HUES64 (cell line): ENCODE data around the gene EPHB2.
"Not testable (repeated sequence)": the region's sequence is repeated elsewhere in the genome, so short reads cannot be mapped to it uniquely, and the experiment has no call there.

Experiments used
- H3K27ac ChIP-seq: 2 replicates; pipeline ENCODE4 v1.7.0; 2013; ENCODE audit warnings: low read depth, low read length, inconsistent platforms
- H3K27me3 ChIP-seq: 2 replicates; pipeline ENCODE4 v1.6.1; 2013; ENCODE audit warnings: mild to moderate bottlenecking, low read length; ENCODE audit not compliant: insufficient read depth
- H3K36me3 ChIP-seq: 2 replicates; pipeline ENCODE4 v1.6.1; 2013; ENCODE audit warnings: mild to moderate bottlenecking, low read length; ENCODE audit not compliant: insufficient read depth
- H3K4me1 ChIP-seq: 2 replicates; pipeline ENCODE4 v1.6.1; 2013; ENCODE audit warnings: mild to moderate bottlenecking, low read length, moderate library complexity; ENCODE audit not compliant: insufficient read depth
- H3K4me3 ChIP-seq: 2 replicates; pipeline ENCODE4 v1.5.1; 2013; ENCODE audit warnings: mild to moderate bottlenecking, low read length, moderate library complexity
- H3K9ac ChIP-seq: 2 replicates; pipeline ENCODE4 v1.6.1; 2013; ENCODE audit warnings: mild to moderate bottlenecking, low read depth, low read length
- H3K9me3 ChIP-seq: 2 replicates; pipeline ENCODE4 v1.6.1; 2013; ENCODE audit warnings: low read depth, low read length; ENCODE audit not compliant: insufficient read depth
- WGBS: fragments of 150-250, 120-280 bp; methylation state at CpG from one replicate; pipeline ENCODE4 v1.1.7; 2013; ENCODE audit warnings: missing lambda C conversion rate; 5-methylcytosine and 5-hydroxymethylcytosine counted together

Gene EPHB2

DNA sequence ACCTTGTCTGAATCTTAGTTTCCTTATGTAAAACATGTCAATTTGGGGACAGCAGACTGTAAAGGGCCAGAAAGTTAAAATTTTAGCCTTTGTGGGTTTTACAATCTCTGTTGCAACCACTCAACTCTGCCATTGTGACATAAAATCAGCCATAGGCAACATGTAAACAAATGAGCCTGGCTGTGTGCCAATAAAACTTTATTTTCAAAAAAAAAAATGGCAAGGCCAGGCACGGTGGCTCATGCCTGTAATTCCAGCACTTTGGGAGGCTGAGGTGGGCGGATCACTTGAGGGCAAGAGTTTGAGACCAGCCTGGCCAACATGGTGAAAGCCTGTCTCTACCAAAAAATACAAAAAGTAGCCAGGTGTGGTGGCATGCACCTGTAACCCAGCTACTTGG is 123.8 kb downstream of the EPHB2 start:
- not testable (repeated sequence) for H3K4me3 ChIP-seq, H3K36me3 ChIP-seq, H3K9me3 ChIP-seq, H3K4me1 ChIP-seq, H3K9ac ChIP-seq, H3K27me3 ChIP-seq, H3K27ac ChIP-seq
- 85% methylated on average over 2 of the region's 2 CpGs for WGBS

DNA sequence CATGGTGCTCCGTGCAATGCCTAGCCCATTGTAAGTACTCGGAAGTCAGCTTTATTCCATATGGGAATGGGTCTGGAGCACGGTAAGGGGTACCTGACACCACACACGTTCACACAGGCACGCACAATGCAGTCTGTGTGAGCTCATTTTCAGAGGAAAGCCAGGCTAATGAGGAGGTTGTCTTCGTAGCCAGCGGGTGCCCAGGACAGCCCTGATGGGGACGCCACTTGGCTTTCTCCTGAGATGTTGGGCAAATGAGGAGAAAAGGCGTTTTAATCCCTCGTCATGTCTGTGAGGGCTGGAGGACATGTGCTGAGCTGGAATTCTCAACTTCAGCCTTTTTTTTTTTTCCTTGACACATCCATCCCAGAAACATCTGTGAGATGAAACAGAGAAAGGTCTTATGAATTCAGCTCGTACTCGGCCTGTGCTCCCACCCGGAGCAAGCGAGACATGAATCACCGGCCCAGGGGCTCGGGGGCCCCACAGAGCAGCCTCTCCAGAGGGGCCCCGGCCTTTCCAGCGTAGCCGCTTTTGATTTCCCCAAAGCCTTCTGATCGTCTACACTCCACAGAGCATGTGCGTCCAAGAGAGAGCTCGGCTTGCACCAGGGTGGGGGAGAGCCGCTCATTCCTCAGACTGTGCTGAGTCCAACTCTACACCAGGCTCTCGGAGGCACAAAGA is 125.1 kb downstream of the EPHB2 start:
- Histone ChIP-seq H3K4me1 (peaks cover 9% of the 10 kb centered on the region; the same call in 1 of the 2 replicates), H3K36me3 (no peaks in the 10 kb centered on the region), H3K9me3 (no peaks in the 10 kb centered on the region), H3K27ac (no peak overlapping the region), H3K9ac (no peak overlapping the region), H3K27me3 (no peaks in the 10 kb centered on the region), H3K4me3 (no peak overlapping the region)
- 94% methylated on average over 24 of the region's 24 CpGs for WGBS

DNA sequence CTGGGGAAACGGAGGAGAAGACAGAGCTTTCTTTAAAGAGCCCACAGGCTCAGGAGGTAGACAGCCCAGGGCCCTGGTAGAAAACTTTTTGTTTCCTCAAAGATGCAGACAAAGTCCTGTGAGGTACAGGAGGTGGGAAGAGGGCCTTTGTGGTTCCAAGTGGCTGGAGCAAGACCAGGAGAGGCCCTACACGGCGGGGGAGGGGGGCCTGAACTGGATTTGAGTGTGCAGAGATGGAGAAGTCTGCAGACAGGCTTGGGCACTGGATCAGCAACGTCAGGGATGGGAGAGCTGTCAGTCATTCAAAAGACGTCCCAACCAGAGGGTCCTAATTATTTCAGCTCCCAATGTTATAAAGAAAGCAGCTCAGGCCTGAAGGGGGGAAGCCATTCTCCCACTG is 126.2 kb downstream of the EPHB2 start:
- H3K9me3 ChIP-seq, result no peaks in the 10 kb centered on the region
- H3K27ac ChIP-seq, result no peak overlapping the region
- no peak overlapping the region for H3K9ac ChIP-seq
- no peaks in the 10 kb centered on the region for H3K27me3 ChIP-seq
- no peaks in the 10 kb centered on the region for H3K36me3 ChIP-seq
- 85% methylated on average over 5 of the region's 5 CpGs for WGBS
- peaks cover 9% of the 10 kb centered on the region; the same call in 1 of the 2 replicates for H3K4me1 ChIP-seq
- no peak overlapping the region for H3K4me3 ChIP-seq

DNA sequence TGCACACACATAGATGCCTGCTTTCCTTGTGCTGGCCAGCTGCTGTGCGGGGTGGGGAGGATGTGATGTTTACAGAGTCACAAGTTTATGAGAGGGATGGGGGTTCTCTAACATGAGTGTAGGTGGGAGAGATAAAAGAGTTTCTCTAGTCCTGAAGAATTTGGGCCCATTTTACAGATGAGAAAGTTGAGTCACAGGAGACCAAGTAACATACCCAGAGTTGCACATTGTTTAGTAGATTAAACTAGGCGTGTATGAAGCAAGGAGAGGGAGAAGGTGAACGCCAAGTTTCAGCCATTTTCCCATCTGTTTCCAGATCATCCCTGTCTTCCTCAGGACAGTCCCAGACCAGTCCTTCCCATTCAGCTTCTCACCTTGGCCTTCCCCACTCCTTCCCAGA is 126.7 kb downstream of the EPHB2 start:
- WGBS, result 93% methylated on average over 3 of the region's 3 CpGs
- Histone ChIP-seq H3K4me3 (no peak overlapping the region), H3K36me3 (no peaks in the 10 kb centered on the region), H3K4me1 (peaks cover 9% of the 10 kb centered on the region; the same call in 1 of the 2 replicates), H3K9ac (no peak overlapping the region), H3K27me3 (no peaks in the 10 kb centered on the region), H3K9me3 (no peaks in the 10 kb centered on the region), H3K27ac (no peak overlapping the region)

DNA sequence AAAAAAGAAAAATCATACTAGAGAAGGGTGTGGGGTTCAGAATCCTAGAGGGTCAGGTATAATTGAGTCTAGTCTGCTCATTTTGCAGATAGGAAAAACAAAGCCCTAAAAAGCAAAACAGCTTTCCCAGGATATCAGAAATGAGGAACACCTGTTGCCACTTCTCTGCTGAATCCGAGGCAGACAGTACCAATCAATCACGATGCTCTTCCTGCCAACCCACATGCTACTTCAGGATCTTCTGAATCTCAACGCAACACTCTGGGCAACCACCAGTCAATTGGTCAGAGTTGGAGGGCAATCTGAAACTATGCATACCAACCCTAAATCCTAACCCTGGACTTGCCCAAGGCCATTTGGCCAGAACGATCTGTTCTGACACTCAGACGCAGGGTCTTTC is 128.3 kb downstream of the EPHB2 start:
- Histone ChIP-seq H3K4me1 (peaks cover 9% of the 10 kb centered on the region; the same call in 1 of the 2 replicates), H3K9me3 (no peaks in the 10 kb centered on the region), H3K27me3 (no peaks in the 10 kb centered on the region), H3K9ac (no peak overlapping the region), H3K4me3 (no peak overlapping the region), H3K36me3 (no peaks in the 10 kb centered on the region), H3K27ac (no peak overlapping the region)
- 85% methylated on average over 5 of the region's 5 CpGs for WGBS

DNA sequence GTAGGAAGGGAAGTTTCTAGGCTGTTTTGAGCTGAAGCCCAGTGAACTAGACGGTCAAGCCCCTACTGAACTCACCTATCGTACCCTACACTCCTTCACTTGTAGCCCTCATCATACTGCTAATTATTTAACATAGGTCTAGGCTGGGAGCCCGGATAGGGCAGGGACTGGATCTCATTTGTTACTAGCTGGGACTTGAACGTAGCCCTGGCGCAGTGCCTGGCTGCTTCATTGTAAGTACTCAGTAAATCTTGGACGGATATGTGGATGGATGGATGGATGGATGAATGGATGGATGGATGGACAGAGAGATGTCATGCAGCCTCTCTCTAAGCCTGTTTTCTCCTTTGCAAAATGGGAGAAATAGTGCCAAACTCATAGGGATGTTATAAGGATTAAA is 129.2 kb downstream of the EPHB2 start:
- no peaks in the 10 kb centered on the region for H3K9me3 ChIP-seq
- 94% methylated on average over 6 of the region's 6 CpGs for WGBS

DNA sequence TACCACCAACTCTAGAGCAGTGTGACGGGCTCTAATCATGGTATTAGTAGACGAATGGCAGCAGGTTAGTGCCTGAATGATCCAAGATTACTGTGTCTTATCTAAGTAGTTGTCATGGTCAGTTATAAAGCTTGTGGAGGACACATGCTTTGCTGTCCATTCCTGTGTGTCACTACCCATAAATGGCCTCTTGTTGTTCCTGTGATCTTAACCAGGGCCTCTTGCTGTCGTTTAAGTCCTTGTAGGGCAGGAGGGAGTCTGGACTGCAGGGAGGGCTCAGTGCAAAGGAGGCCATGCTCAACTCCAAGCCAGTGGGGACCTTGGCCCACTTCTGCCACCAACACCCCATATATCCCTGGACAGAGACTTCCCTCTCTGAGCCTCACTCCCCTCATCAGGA is 130.5 kb downstream of the EPHB2 start:
- WGBS, result 95% methylated on average over 3 of the region's 3 CpGs
- H3K9me3 ChIP-seq, result no peaks in the 10 kb centered on the region
- H3K4me3 ChIP-seq, result no peak overlapping the region
- no peak overlapping the region for H3K27ac ChIP-seq
- no peak overlapping the region for H3K9ac ChIP-seq
- H3K36me3 ChIP-seq, result no peaks in the 10 kb centered on the region
- peaks cover 5% of the 10 kb centered on the region; the same call in 1 of the 2 replicates for H3K4me1 ChIP-seq
- no peaks in the 10 kb centered on the region for H3K27me3 ChIP-seq

More for the DNA sequence above, 129.2 kb downstream of the EPHB2 start:
- H3K36me3 ChIP-seq, result no peaks in the 10 kb centered on the region
- H3K4me1 ChIP-seq, result peaks cover 9% of the 10 kb centered on the region; the same call in 1 of the 2 replicates
- H3K27me3 ChIP-seq, result no peaks in the 10 kb centered on the region
- H3K27ac ChIP-seq, result no peak overlapping the region
- H3K9ac ChIP-seq, result no peak overlapping the region
- H3K4me3 ChIP-seq, result no peak overlapping the region

DNA sequence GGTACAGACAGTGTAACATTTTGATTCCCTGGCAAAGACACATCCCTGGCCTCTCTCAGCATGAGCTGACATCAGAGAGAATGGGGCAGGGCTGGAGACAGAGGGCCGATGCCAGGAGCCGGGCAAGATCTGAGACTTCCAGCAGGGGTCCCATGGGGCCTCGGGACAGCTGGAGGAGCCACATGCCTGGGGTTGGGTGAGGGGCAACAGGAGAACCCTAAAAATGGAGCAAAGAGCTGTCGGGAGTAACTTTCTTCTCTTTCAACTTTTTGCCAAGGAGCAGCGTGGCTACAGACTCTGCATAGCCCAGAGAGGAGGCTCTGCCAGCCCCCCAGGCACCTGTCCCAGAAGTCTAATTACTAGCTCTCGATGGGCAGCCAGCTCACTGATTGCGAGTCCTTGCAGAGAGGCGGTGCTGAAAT is 131.2 kb downstream of the EPHB2 start:
- Histone ChIP-seq H3K4me3 (no peak overlapping the region), H3K27me3 (no peaks in the 10 kb centered on the region), H3K9me3 (no peaks in the 10 kb centered on the region), H3K9ac (no peak overlapping the region), H3K36me3 (no peaks in the 10 kb centered on the region), H3K27ac (no peak overlapping the region), H3K4me1 (no peaks in the 10 kb centered on the region)
- 82% methylated on average over 8 of the region's 8 CpGs for WGBS

DNA sequence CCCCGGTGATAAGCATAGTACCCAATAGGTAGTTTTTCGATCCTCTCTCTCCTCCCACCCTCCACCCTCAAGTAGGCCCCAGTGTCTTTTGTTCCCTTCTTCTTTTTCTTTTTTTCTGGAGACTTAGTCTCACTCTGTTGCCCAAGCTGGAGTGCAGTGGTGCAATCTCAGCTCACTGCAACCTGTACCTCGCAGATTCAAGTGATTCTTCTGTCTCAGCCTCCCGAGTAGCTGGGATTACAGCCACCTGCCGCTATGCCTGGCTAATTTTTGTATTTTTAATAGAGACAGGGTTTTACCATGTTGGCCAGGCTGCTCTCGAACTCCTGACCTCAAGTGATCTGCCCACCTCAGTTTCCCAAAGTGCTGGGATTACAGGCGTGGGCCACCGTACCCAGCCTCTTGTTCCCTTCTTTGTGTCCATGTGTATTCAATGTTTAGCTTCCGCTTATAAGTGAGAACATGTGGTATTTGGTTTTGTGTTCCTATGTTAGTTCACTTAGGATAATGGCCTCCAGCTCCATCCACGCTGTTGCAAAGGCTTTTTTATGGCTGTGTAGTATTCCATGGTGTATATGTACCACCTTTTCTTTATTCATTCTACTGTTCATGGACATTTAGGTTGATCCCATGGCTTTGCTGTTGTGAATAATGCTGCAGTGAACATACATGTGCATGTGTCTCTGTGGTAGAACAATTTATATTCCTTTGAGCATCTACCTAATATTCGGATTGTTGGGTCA is 133.0 kb downstream of the EPHB2 start:
- not testable (repeated sequence) for H3K27ac ChIP-seq, H3K27me3 ChIP-seq, H3K4me1 ChIP-seq, H3K9me3 ChIP-seq, H3K36me3 ChIP-seq, H3K9ac ChIP-seq, H3K4me3 ChIP-seq
- WGBS, result 94% methylated on average over 11 of the region's 11 CpGs

DNA sequence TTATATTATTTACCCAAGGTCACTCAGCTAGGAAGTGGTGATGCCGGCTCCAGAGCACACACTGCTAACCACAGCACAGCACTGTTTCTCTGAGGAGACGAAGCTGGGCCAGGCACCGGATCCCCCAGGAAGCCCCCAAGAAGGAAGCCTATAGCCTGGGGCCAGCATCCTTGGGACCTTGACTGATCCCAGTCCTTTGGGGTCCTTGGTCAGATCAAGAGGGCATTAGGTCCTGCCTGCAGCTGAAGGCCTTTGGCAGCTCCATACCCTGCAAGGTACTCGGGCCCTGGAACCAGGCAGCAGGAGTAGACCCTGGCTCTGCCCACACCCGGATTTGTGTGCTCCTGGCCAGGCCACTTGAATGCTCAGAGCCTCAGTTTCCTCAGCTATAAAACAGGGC is 134.0 kb downstream of the EPHB2 start:
- Histone ChIP-seq H3K27me3 (no peaks in the 10 kb centered on the region), H3K27ac (no peak overlapping the region), H3K36me3 (no peaks in the 10 kb centered on the region), H3K4me3 (no peak overlapping the region), H3K9me3 (no peaks in the 10 kb centered on the region), H3K9ac (no peak overlapping the region), H3K4me1 (no peaks in the 10 kb centered on the region)
- 94% methylated on average over 5 of the region's 5 CpGs for WGBS

DNA sequence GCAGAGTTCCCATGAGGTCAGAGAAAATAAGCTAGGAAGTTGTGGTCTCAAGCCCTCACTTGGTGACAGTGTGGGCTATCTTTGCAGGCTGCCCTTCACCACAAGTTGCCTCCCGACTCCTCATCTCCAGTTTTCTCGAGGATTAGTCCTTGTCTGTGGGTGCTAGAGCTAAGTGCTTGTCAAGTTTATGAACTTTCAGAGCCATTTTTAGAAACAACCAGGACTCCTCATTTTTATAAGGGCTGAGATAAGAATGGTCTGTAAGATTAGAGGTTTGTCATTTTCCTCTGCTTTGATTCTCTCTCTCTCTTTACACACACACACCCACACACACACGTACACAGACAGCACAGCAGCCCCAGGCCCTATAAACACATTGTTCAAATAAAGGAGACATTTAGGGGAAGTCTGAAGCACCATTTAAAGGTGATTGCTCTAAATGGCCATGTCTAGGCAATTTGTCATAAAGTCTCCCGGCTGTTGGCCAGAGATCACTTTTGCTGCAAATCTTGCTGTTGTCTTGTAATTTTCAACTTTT is 134.8 kb downstream of the EPHB2 start:
- Histone ChIP-seq H3K27me3 (no peaks in the 10 kb centered on the region), H3K4me1 (no peaks in the 10 kb centered on the region), H3K36me3 (no peaks in the 10 kb centered on the region), H3K9ac (no peak overlapping the region), H3K27ac (no peak overlapping the region), H3K4me3 (no peak overlapping the region), H3K9me3 (no peaks in the 10 kb centered on the region)
- WGBS, result 92% methylated on average over 3 of the region's 4 CpGs
